ENCODE measurements around the gene PHYKPL. TPM values are rescaled to one million over a fixed set of nuclear protein-coding genes. Genes with fewer than 3 reads are reported as not detected.
"Not testable (repeated sequence)": the region's sequence is repeated elsewhere in the genome, so short reads cannot be mapped to it uniquely, and the experiment has no call there.

Gene PHYKPL
- total RNA-seq, 1 donor from 2014 or later: 89.7 TPM

DNA sequence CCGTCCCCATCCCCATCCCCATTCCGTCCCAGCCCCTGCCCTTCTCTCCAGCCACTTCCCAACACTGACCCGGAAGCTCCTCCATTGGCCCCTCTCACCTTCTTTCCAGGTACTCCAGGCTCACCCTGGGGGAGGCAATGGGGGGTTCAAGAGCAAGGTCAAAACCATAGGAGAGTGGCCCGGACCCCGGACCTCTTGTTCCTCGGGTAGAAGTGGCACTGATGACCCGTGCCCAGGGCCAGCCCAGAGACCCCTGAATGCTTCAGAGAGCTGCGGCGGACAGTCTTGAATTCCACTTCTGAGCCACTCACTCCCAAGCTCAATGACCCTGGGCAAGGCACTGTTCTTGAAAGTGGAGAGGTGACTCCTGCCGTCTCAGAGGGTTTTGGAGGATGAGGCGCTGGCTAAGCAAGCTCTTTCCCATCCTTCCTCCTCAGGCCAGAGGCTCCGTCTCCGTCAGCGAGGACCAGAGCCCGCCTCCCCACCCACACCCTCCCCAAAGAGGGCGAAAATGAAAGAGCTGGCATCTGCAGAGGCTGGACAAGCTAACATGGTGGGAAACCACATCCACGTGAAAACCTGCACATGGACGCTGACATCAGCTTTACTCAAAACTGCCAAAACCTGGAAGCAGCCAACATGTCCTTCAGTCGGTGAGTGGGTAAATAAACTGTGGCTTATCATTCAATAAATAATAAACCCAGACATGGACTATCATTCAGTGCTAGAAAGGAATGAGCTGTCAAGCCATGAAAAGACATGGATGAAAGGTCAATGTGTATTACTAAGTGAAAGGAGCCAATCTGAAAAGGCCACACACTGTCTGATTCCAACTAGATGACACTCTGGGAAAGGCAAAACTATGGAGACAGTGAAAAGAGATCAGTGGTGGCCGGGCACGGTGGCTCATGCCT, 27.3 kb upstream of the PHYKPL start:
- TF ChIP-seq, protein P1, sequence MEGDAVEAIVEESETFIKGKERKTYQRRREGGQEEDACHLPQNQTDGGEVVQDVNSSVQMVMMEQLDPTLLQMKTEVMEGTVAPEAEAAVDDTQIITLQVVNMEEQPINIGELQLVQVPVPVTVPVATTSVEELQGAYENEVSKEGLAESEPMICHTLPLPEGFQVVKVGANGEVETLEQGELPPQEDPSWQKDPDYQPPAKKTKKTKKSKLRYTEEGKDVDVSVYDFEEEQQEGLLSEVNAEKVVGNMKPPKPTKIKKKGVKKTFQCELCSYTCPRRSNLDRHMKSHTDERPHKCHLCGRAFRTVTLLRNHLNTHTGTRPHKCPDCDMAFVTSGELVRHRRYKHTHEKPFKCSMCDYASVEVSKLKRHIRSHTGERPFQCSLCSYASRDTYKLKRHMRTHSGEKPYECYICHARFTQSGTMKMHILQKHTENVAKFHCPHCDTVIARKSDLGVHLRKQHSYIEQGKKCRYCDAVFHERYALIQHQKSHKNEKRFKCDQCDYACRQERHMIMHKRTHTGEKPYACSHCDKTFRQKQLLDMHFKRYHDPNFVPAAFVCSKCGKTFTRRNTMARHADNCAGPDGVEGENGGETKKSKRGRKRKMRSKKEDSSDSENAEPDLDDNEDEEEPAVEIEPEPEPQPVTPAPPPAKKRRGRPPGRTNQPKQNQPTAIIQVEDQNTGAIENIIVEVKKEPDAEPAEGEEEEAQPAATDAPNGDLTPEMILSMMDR (IDR thresholded peaks at IDR 0.05; ENCODE audit: partially characterized antibody, unreplicated experiment): no peak
- DNase-seq: no peak
- H3K4me1 Mint-ChIP-seq (ENCODE audit: low read depth, unreplicated experiment): peaks cover under 1% of the 10 kb centered on the region
- peaks cover 7% of the 10 kb centered on the region for H3K27me3 Mint-ChIP-seq (ENCODE audit: unreplicated experiment)
- no peak overlapping the region for H3K27ac Mint-ChIP-seq (ENCODE audit: unreplicated experiment)
- no peaks in the 10 kb centered on the region for H3K36me3 Mint-ChIP-seq (ENCODE audit: unreplicated experiment)
- H3K9me3 Mint-ChIP-seq (ENCODE audit: unreplicated experiment): no peaks in the 10 kb centered on the region
- H3K4me3 Mint-ChIP-seq (ENCODE audit: unreplicated experiment): no peak overlapping the region

DNA sequence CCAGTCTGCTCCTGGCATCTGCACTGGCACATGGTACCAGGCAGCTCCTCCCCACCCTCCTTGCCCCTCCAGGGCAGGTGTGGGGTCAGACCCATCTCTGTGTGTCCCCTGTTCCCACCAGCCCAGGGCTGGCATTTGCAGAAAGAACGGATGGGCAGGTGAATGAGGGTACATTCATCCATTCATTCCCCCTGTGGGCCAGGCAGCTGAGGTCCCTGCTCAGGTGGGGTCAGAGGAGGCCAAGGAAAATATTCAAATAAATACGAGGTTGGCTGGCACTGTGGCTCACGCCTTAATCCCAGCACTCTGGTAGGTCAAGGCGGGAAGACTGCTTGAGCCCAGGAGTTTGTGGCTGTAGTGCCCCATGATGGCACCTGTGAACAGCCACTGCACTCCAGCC, 25.0 kb upstream of the PHYKPL start:
- no peak overlapping the region for H3K27ac Mint-ChIP-seq (ENCODE audit: unreplicated experiment)
- no peaks in the 10 kb centered on the region for H3K9me3 Mint-ChIP-seq (ENCODE audit: unreplicated experiment)
- no peak for DNase-seq
- TF ChIP-seq, protein P1 (IDR thresholded peaks at IDR 0.05; ENCODE audit: partially characterized antibody, unreplicated experiment): no peak
- no peaks in the 10 kb centered on the region for H3K36me3 Mint-ChIP-seq (ENCODE audit: unreplicated experiment)
- H3K4me3 Mint-ChIP-seq (ENCODE audit: unreplicated experiment): no peak overlapping the region
- peaks cover 6% of the 10 kb centered on the region for H3K27me3 Mint-ChIP-seq (ENCODE audit: unreplicated experiment)
- H3K4me1 Mint-ChIP-seq (ENCODE audit: low read depth, unreplicated experiment): peaks cover 2% of the 10 kb centered on the region

DNA sequence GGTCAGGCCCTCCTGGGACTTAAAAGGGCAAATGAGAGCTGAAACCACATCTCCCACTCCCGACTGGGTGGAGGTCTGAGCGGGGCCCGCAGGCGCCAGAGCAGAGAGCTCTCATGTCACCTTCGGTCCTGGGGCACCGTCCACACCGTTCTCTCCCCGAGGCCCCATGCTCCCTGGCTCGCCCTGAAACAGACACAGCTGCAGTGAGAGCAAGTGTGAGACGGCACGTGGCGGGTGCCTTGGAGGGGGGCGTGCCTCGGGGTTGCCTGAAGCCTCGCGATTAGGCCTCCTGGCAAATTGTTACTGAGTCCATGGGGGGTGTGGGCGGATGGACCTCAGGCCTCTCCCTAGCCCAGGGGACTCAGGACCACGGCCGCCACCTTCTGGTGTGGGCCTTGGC, 24.1 kb upstream of the PHYKPL start:
- no peak for DNase-seq
- H3K9me3 Mint-ChIP-seq (ENCODE audit: unreplicated experiment): no peaks in the 10 kb centered on the region
- TF ChIP-seq, protein P1 (IDR thresholded peaks at IDR 0.05; ENCODE audit: partially characterized antibody, unreplicated experiment): no peak
- H3K4me3 Mint-ChIP-seq (ENCODE audit: unreplicated experiment): no peak overlapping the region
- no peaks in the 10 kb centered on the region for H3K36me3 Mint-ChIP-seq (ENCODE audit: unreplicated experiment)
- H3K4me1 Mint-ChIP-seq (ENCODE audit: low read depth, unreplicated experiment): peaks cover 2% of the 10 kb centered on the region
- H3K27ac Mint-ChIP-seq (ENCODE audit: unreplicated experiment): no peak overlapping the region
- peaks cover 2% of the 10 kb centered on the region for H3K27me3 Mint-ChIP-seq (ENCODE audit: unreplicated experiment)

DNA sequence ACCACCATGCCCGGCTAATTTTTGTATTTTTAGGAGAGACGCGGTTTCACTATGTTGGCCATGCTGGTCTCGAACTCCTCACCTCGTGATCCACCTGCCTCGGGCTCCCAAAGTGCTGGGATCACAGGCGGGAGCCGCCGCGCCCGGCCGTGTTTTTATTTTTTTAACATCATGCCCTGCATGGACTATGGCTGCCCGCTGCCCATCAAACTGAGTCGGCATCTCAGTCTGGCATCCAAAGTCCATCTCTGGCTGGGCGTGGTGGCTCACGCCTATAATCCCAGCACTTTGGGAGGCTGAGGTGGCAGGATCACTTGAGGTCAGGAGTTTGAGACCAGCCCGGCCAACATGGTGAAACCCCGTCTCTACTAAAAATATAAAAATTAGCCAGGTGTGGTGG, 21.0 kb upstream of the PHYKPL start:
- not testable (repeated sequence) for H3K36me3 Mint-ChIP-seq (ENCODE audit: unreplicated experiment)

DNA sequence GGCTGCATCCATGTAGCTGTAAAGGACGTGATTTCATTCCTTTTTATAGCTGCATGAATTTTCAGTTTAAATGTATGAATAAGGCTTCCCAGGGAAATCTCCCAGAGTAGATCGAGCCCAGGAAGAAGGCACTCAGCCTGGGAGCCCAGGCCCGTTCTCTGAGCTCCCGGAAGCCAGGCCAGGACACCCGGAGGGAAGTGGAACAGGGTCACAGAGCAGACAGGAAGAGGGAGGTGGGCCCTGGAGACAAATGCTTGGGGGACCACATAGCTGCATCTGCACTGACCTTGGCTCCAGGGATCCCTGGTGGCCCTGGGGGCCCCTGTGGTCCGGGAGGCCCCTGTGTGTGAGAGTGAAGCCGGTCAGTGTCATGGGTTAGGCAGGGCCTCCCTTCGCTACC, 19.7 kb upstream of the PHYKPL start:
- DNase-seq: no peak
- Mint-ChIP-seq H3K27ac (ENCODE audit: unreplicated experiment) (no peak overlapping the region), H3K4me3 (ENCODE audit: unreplicated experiment) (no peak overlapping the region), H3K36me3 (ENCODE audit: unreplicated experiment) (no peaks in the 10 kb centered on the region), H3K9me3 (ENCODE audit: unreplicated experiment) (no peaks in the 10 kb centered on the region), H3K27me3 (ENCODE audit: unreplicated experiment) (no peaks in the 10 kb centered on the region), H3K4me1 (ENCODE audit: low read depth, unreplicated experiment) (peaks cover 7% of the 10 kb centered on the region)
- TF ChIP-seq, protein P1 (IDR thresholded peaks at IDR 0.05; ENCODE audit: partially characterized antibody, unreplicated experiment): no peak

More for the DNA sequence above, 21.0 kb upstream of the PHYKPL start:
- not testable (repeated sequence) for H3K9me3 Mint-ChIP-seq (ENCODE audit: unreplicated experiment); H3K27ac Mint-ChIP-seq (ENCODE audit: unreplicated experiment); H3K27me3 Mint-ChIP-seq (ENCODE audit: unreplicated experiment); DNase-seq; H3K4me1 Mint-ChIP-seq (ENCODE audit: low read depth, unreplicated experiment); H3K4me3 Mint-ChIP-seq (ENCODE audit: unreplicated experiment)
